Measurements from ENCODE around the gene KCTD11.

- TF ChIP-seq POLR2A (IDR thresholded peaks at IDR 0.05; ENCODE audit: extremely low read depth, insufficient read length) (no peak), CTCF (IDR thresholded peaks at IDR 0.05; ENCODE audit: low read depth, low read length) (no peak), MYC (IDR thresholded peaks at IDR 0.05; ENCODE audit: low read depth, low read length) (no peak)
Observed at GRCh38 chr17:7354262-7354843, 2.4 kb downstream of the KCTD11 start.
